Midbrain (tissue), 1 donor: ENCODE measurements around the gene ZC3HAV1.
"Not testable (repeated sequence)": the region's sequence is repeated elsewhere in the genome, so short reads cannot be mapped to it uniquely, and the experiment has no call there.

Experiments
- DNase-seq: peaks from one replicate; lab custom pipeline; 2025; lab: John Stamatoyannopoulos, UW

ZC3HAV1 gene

GRCh38 chr7:139109188-139109982, at the start of gene ZC3HAV1:
Gene ZC3HAV1 (minus strand): TSS chr7:139109720. CDS start chr7:139109331, 389 bp downstream.
- peak; percentile 60 for DNase-seq

GRCh38 chr7:139153832-139154231, 44.3 kb upstream of the ZC3HAV1 start:
- no peak for DNase-seq

GRCh38 chr7:139152149-139152548, 42.6 kb upstream of the ZC3HAV1 start:
- no peak for DNase-seq

GRCh38 chr7:139139150-139139549, 29.6 kb upstream of the ZC3HAV1 start:
- DNase-seq = no peak

GRCh38 chr7:139133335-139134139, 24.0 kb upstream of the ZC3HAV1 start:
- DNase-seq = peak; percentile 90

- DNase-seq = peak; percentile 47
These were observed 23.4 kb upstream of the ZC3HAV1 start for GRCh38 chr7:139132887-139133286.

GRCh38 chr7:139131601-139132041, 22.1 kb upstream of the ZC3HAV1 start:
- DNase-seq = no peak

GRCh38 chr7:139129814-139130213, 20.3 kb upstream of the ZC3HAV1 start:
- not testable (repeated sequence) for DNase-seq

- DNase-seq = no peak
These were observed 18.1 kb upstream of the ZC3HAV1 start for GRCh38 chr7:139127648-139128047.

GRCh38 chr7:139125657-139126056, 16.1 kb upstream of the ZC3HAV1 start:
- DNase-seq = no peak

GRCh38 chr7:139124995-139125394, 15.5 kb upstream of the ZC3HAV1 start:
- not testable (repeated sequence) for DNase-seq

GRCh38 chr7:139124084-139124914, 14.8 kb upstream of the ZC3HAV1 start:
- no peak for DNase-seq

GRCh38 chr7:139119486-139119849, 9.9 kb upstream of the ZC3HAV1 start:
- no peak for DNase-seq

GRCh38 chr7:139118805-139119485, 9.4 kb upstream of the ZC3HAV1 start:
- no peak for DNase-seq

- DNase-seq = no peak
These were observed 8.8 kb upstream of the ZC3HAV1 start for GRCh38 chr7:139118234-139118804.

- DNase-seq = no peak
These were observed 8.2 kb upstream of the ZC3HAV1 start for GRCh38 chr7:139117599-139118233.

- no peak for DNase-seq
These were observed 7.5 kb upstream of the ZC3HAV1 start for GRCh38 chr7:139116999-139117398.

GRCh38 chr7:139115104-139115503, 5.6 kb upstream of the ZC3HAV1 start:
- no peak for DNase-seq

- no peak for DNase-seq
These were observed 5.1 kb upstream of the ZC3HAV1 start for GRCh38 chr7:139114585-139114984.

GRCh38 chr7:139114018-139114417, 4.5 kb upstream of the ZC3HAV1 start:
- no peak for DNase-seq
